NCI-H1417 treated with DMSO at 0.1 percent for 48 hours (cell line): ENCODE results near the gene DCANP1.

Experiments
- DNase-seq: peaks from one replicate; lab custom pipeline; 2025; lab: John Stamatoyannopoulos, UW

DCANP1 gene

DNA sequence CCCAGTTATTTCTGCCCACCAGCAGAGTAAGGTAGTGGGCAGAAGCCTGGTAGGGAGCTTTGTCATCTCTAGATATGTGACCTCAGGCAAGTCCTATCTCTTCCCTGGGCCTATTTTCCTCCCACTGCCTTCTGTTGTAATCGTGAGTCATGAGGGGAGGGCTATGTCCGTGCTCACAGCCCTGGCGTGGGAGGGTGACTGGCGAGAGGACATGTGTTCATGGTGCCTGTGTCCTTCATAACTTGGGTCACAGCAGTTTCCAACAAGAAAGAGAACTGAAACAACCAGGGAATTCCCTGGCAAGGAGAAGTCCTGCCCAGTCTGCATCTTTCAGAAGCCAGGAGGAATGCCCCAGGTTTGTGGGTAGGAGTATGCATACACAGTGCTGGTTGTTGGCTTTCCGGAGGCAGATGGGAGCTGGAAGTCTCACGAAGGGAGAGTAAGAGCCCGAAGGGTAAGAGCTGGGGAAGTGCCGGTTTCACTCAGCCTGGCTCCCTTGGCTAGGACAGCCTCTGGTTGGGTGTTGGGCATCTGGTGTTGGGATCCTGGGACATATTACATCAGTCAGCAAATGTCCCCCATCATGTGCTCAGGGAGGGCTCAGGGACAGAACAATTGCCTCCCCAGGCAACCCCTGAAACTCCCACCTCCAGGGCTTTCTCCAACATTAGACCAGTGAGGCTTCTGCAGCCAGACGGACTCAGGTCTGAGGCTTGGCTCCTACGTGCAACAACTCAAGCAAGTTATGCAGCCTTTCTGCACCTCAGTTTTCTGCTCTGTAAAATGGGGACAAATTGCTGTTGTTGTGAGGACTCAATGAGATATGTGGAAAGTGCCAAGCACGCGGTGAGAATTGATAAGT is 9.3 kb upstream of the DCANP1 start:
- DNase-seq, result no peak

DNA sequence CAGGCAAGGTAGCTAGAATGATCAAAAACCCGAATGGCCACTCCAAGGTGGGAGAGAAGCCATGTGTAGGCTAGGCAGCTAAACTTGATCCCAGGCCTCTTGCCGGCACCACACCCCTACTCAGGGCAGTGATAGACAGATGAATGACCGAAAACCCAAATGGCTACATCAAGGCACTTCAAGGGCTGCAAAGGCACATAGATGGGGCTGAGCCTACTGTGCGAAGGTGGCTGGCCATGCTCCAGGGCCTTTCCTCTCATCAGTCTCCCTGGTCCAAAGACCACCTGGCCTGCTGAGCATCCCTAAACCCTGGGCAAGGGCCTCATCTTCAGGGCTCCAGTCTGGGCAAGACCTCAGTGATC is 8.7 kb upstream of the DCANP1 start:
- no peak for DNase-seq

DNA sequence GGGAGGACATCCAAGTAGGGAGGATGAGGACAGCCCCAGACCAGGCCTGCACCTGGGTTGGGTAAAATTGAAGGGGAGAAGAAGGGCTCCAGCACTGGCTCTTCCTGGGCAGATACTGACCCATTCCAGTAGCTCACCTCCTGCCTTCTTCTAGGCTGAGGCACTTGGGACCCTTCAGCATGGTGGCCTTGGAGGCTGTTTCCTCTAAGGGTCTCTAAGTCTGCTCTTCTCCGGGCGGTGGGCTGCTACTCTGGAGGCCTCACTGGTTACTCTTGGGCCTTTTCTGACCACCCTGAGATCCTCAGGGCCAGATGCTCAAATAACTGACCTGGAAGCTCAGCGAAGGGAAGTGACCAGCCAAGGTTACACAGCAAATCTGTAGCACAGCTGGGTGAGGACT is 7.8 kb upstream of the DCANP1 start:
- no peak for DNase-seq

DNA sequence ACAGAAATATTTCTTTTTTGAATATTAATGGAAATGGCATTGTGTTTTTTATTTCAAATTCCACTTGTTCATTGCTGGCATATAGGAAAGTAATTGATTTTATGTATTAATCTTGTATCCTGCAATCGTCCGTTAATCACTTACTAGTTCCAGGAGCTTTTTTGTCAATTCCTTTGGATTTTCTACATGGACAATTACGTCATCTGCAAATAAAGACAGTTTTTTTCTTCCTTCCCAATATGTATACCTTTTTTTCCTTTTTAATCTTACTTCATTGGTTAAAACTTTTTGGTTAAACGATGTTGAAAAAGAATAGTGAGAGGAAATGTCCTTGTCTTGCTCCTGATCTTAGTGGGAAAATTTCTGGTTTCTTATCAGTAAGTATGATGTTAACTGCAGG is 6.5 kb upstream of the DCANP1 start:
- DNase-seq, result no peak

DNA sequence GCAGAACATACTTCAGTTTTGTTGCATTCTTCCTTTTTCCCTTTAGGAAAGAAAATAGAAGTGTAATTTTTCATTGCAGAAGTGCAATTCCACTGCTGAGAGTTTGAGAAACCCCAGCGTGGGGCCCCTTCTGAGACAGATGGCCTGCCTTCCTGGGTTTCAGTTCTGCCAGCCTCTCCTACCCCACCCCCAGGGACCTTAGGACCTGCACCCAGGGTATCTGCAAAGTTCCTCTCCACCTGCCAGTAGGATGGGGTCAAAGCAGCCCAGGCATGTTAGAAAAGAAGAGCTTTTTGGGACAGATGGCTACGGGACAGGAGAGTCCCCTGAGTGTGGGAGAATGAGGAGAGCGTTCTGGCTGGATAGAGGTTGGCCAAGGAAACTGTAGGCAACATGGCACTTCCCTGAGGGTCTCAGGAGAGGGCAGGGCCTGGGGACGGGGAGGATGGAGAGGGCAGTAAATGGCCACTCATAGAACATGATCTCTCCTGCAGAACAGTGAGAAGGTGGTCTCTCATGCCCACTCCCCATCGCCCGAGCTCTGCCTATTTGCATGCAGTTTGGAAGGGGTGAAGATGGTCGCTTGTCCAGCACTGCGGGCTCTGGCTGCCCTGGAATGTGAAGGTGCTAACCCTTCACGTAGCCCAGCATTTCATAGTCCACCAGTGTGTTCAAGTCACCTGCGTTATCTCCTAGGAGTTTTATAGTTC is 5.3 kb upstream of the DCANP1 start, which contains the start of gene TIFAB:
TIFAB (minus strand) TSS at position 31 of the 710 bp plus-strand sequence. CDS start 2,412 bp downstream, outside the sequence.
- no peak for DNase-seq

DNA sequence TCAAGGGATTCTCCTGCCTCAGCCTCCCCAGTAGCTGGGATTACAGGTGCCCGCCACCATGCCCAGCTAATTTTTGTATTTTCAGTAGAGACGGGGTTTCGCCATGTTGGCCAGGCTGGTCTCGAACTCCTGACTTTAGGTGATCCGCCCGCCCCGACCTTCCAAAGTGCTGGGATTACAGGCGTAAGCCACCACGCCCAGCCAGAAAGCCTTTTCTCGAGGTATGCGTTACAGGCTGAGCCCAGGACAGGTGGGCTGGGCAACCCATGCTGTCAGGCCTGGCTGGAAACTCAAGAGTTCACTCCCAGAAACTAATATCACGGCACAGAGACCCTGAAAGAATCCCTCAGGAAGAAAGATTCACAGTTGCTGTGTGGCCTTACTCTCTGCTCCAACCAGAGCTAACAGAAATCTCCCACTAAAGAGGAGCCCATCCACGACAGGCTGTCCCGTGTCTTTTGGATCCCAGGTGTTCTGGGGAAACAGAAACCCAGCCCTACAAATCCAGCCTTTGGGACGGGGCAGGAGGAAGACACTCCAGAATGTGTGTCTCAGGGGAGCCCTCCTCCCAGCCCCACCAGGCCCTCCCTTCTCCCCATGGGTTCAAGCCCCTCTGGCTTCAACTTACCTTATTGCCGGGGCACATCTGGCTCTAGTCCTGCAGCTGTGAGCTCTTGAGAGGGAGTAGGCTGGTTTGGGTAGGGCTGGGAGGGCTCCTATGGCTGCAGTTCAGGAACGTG is 4.6 kb upstream of the DCANP1 start:
- DNase-seq, result no peak

DNA sequence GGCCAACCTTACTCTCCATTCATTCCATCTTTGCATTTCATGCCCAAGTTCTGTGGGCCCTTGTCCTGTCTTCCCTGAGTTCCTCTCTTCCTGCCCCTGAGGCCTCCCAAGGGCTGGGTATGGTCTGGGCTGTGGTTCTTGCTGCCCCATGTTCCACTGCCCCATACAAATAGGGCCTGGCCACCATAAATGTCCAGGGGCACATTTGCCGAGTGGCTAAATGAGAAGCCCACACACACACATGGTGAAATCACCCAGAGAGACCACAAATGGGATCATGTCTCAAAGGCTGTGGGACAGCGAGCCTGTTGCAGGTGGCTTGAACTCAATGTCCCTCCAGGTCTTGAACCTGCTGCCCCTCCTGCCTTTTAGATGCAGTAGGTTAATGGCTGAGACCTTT is 3.8 kb upstream of the DCANP1 start:
- no peak for DNase-seq

DNA sequence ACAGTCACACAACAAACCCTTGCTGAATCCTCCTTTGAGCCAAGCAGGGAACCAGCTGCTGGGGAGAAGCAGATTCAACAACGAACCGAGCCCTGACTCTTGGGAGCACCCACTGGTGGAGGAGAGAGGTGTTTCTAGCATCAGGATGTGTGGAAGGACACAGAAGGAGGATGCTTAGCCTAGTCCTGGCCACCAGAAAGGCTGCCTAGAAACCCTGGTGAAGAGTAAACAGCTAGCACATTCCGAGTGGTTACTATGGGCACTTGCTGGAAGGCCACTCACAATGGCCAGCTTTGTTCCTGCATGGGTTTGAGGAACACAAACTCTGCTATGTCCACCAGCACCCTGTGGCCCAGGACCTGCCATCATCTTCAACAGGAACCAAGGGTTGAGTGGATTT is 3.2 kb upstream of the DCANP1 start:
- DNase-seq, result no peak

DNA sequence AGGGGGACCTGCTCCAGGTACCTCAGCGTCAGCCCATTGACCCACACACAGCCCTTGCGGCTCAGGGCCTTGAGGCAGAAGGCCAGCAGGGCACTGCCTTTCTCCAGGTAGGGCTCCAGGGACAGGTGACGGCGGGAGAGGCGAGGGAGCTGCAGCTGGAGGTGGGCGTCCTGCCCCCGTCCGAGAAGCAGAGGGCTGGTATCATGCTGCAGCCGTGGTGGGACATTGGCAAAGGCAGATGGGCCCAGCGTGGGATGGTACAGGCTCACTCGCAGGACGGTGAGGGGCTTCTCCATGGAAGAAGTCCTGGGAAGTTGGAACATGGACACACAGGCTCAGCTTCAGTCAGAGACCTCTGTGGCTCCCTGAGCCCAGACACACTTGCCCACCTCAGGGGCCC is 2.5 kb upstream of the DCANP1 start:
- no peak for DNase-seq

DNA sequence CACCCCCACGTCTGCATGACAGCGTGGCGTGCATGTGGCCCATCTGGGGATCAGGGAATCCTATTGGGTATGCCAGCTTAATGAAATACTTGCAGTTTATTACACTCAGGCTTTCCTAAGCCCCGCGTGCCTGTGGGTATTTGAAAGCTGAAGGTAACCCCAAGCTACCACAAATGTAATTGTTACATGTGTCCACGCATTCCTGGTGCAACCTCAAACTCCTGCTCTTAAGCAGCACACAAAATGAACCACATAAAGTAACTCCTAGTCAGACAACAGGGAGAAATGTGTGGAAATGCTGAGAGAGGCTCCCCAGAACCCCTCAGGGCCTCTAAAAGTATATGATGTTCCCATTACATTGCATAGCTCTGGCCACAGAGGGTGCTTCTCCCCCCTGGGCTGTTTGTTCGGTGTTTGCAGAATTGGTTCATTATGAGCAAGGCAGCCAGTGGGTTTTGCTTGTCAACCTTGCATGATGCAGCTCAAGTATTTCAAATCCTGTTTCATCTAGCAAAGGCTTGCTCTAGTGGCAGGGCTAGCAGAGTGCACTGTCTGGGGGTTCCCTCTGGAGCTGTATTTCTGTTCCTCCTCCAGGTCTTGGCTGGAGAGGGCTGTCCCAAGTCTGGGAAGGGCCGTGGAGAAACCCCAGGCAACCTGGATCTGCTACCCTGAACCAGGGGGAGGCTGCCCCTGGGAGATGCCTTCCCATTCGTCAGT is 1.8 kb upstream of the DCANP1 start:
- DNase-seq, result no peak

GRCh38 chr5:135448071-135448739 is 1.1 kb upstream of the DCANP1 start:
- no peak for DNase-seq

- no peak for DNase-seq
Measured at GRCh38 chr5:135446615-135447014, 533 bp downstream of the DCANP1 start.

DNA sequence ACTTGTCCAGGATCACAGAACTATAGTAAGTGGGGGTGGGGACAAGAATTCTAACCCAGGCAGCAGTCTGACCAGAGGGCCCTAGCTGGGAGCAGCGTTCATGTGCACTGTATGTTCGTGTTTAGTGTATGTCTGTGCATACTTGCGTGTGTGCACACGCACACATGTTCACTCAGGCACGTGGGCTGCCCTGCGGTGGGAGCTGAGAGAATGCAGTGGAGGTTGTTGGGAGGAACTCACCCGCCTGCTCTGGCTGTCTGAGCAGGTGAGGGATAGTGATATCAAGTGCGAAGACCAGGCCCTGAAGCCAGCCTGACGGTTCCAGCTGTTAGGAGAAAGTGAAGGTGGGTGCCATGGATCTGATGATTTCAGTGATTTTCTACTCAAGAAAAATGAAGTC is 942 bp downstream of the DCANP1 start:
- no peak for DNase-seq

- DNase-seq, result no peak
Measured at GRCh38 chr5:135445306-135445985, 1.7 kb downstream of the DCANP1 start.

DNA sequence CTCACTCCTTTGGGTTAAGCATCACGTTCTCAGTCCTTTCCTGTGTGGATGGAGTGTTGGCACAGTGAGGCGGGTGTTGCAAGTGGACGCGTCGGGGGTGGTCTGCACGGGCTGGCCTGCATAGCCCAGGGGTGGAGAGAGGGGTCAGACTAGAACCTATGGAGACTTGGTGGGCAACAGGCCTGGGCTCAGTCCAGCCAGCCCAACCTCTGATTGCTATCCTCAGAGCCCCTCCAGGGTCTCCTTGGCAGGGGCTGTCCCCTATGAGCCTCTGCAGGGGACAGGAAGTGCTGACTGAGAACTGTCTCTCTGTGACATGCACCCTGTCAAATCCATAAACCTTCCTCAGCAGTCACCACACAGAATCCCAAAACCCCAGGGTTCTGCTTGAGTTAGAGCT is 2.3 kb downstream of the DCANP1 start:
- no peak for DNase-seq

GRCh38 chr5:135444360-135444759 is 2.8 kb downstream of the DCANP1 start:
- no peak for DNase-seq

- no peak for DNase-seq
Measured at GRCh38 chr5:135443161-135443960, 3.8 kb downstream of the DCANP1 start.

DNA sequence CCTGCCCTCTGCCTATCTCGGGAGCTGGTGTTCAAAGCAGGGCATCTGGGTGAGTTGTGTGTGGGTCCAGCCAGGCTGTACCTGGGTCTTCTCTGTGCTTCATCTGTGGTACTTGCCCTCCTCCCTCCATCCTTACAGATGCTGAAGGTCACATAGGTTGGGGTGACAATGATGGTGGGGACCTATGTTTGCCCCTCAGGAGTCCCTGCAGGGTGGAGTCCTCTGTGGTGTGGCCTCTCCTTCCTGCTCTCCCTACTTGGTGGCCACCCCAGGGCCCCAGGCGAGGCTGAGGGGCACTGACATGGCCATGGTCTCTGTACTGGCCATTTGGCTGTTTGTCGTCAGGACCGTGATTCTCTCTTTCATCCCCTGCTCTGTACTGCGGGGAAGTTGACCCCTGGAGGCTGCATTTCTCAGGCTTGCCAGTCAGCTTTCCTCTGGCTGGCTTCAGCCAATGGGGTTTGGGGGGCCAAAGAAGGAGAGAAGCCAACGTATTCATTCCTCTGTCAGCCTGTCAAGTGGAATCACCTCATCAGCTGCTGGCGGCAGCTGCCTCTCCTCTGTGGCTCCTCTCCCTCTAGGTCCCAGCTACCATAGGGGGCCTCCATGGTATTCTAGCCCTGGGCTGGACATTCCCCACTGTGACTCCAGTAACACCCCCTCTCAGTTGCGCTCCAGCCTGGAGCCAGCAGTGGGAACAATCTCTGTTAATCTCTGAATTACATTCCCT is 4.6 kb downstream of the DCANP1 start:
- no peak for DNase-seq

DNA sequence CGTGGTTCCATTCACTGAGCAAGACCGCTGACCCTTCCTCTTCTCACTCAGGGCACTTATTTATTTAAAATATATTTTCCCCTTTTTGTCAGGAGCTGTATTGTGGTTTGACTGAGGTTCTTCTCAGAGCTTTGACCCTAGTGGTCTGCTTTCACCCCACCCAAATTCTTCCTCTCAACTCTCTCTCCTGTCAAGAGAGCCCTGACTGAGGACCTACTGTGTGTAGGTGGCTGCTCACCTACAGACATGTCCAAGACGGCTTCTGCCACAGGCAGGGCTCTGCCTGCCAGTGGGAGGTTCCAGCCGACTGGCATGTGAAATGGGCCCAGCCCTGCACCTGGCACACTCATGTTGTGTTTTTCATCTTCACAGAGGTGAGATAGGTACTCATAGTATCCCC is 5.2 kb downstream of the DCANP1 start:
- DNase-seq, result no peak
